Nephron (organoid): Measurements from ENCODE around the gene C4B.
"Not testable (repeated sequence)": the region's sequence is repeated elsewhere in the genome, so short reads cannot be mapped to it uniquely, and the experiment has no call there.

Source experiments
- H3K27ac Mint-ChIP-seq, 3 experiments: 2 replicates each; pipeline ENCODE4 v1.8.0; 2020; ENCODE audit warnings: mixed read lengths in 3 of 3, mild to moderate bottlenecking in 2 of 3, moderate library complexity in 1 of 3
- H3K27me3 Mint-ChIP-seq: 2 replicates; pipeline ENCODE4 v1.8.0; 2021; ENCODE audit warnings: low read depth, mild to moderate bottlenecking, moderate library complexity, mixed read lengths
- H3K36me3 Mint-ChIP-seq: 2 replicates; pipeline ENCODE4 v1.8.0; 2020; ENCODE audit warnings: low read depth, mixed read lengths
- H3K4me1 Mint-ChIP-seq: 2 replicates; pipeline ENCODE4 v1.8.0; 2020; ENCODE audit warnings: mixed read lengths
- H3K4me3 Mint-ChIP-seq, 3 experiments: 2 replicates each; pipeline ENCODE4 v1.8.0; 2020; ENCODE audit warnings: mild to moderate bottlenecking in 3 of 3, mixed read lengths in 3 of 3, moderate library complexity in 2 of 3
- H3K9me3 Mint-ChIP-seq: 2 replicates; pipeline ENCODE4 v1.8.0; 2020; ENCODE audit warnings: mixed read lengths
- CTCF ChIP-seq, 3 experiments: fragments of 200-600 bp; sonication (generic); IDR thresholded peaks; one replicate each; pipeline ENCODE4 v1.5.0; 2021; ENCODE audit warnings: antibody characterized with exemption in 3 of 3; ENCODE audit not compliant: unreplicated experiment in 3 of 3

Gene C4B

GRCh38 chr6:32014547-32014946, at the start of gene C4B:
Gene C4B (plus strand): TSS chr6:32014795. CDS start chr6:32014846, 51 bp downstream.
- not testable (repeated sequence) for H3K27me3 Mint-ChIP-seq, H3K27ac Mint-ChIP-seq, H3K4me1 Mint-ChIP-seq, H3K4me3 Mint-ChIP-seq, H3K36me3 Mint-ChIP-seq, H3K9me3 Mint-ChIP-seq

GRCh38 chr6:31965700-31966099, 48.9 kb upstream of the C4B start:
- H3K9me3 Mint-ChIP-seq, result no peaks in the 10 kb centered on the region
- no peak overlapping the region for H3K27ac Mint-ChIP-seq
- H3K4me3 Mint-ChIP-seq, result no peak overlapping the region
- H3K27me3 Mint-ChIP-seq, result no peaks in the 10 kb centered on the region
- H3K4me1 Mint-ChIP-seq, result peaks cover 8% of the 10 kb centered on the region
- peaks cover 46% of the 10 kb centered on the region for H3K36me3 Mint-ChIP-seq
- no peak for TF ChIP-seq CTCF (IDR thresholded peaks at IDR 0.05; ENCODE audit: unreplicated experiment in 3 of 3)

- H3K9me3 Mint-ChIP-seq, result no peaks in the 10 kb centered on the region
- H3K36me3 Mint-ChIP-seq, result peaks cover 44% of the 10 kb centered on the region
- H3K4me1 Mint-ChIP-seq, result peaks cover 8% of the 10 kb centered on the region
- no peak overlapping the region for H3K27ac Mint-ChIP-seq
- TF ChIP-seq CTCF (IDR thresholded peaks at IDR 0.05; ENCODE audit: unreplicated experiment in 3 of 3), result no peak
- no peak overlapping the region for H3K4me3 Mint-ChIP-seq
- no peaks in the 10 kb centered on the region for H3K27me3 Mint-ChIP-seq
Measured at GRCh38 chr6:31966506-31966905, 48.1 kb upstream of the C4B start.

GRCh38 chr6:31966997-31967925, 47.3 kb upstream of the C4B start:
- TF ChIP-seq CTCF (IDR thresholded peaks at IDR 0.05; ENCODE audit: unreplicated experiment in 3 of 3), result no peak
- Mint-ChIP-seq H3K9me3 (no peaks in the 10 kb centered on the region), H3K27me3 (no peaks in the 10 kb centered on the region), H3K27ac (no peak overlapping the region), H3K4me1 (peaks cover 15% of the 10 kb centered on the region), H3K36me3 (peaks cover 36% of the 10 kb centered on the region), H3K4me3 (peak overlapping the region in 1 of 3 experiments; percentile 21)

GRCh38 chr6:31967926-31968320, 46.7 kb upstream of the C4B start:
- H3K9me3 Mint-ChIP-seq, result no peaks in the 10 kb centered on the region
- no peak for TF ChIP-seq CTCF (IDR thresholded peaks at IDR 0.05; ENCODE audit: unreplicated experiment in 3 of 3)
- no peaks in the 10 kb centered on the region for H3K27me3 Mint-ChIP-seq
- no peak overlapping the region for H3K27ac Mint-ChIP-seq
- H3K4me1 Mint-ChIP-seq, result peaks cover 20% of the 10 kb centered on the region
- H3K4me3 Mint-ChIP-seq, result peak overlapping the region in 2 of 3 experiments; percentile 19 to 29
- H3K36me3 Mint-ChIP-seq, result peaks cover 34% of the 10 kb centered on the region

GRCh38 chr6:31968326-31968725, 46.3 kb upstream of the C4B start:
- H3K27ac Mint-ChIP-seq, result no peak overlapping the region
- no peaks in the 10 kb centered on the region for H3K27me3 Mint-ChIP-seq
- peaks cover 36% of the 10 kb centered on the region for H3K36me3 Mint-ChIP-seq
- TF ChIP-seq CTCF (IDR thresholded peaks at IDR 0.05; ENCODE audit: unreplicated experiment in 3 of 3), result no peak
- H3K4me1 Mint-ChIP-seq, result peaks cover 24% of the 10 kb centered on the region
- no peak overlapping the region for H3K4me3 Mint-ChIP-seq
- no peaks in the 10 kb centered on the region for H3K9me3 Mint-ChIP-seq
